ENCODE measurements around the gene WNT4.
A peak's percentile ranks its signal among the peaks of the same experiment; 100 is the strongest.

The WNT4 gene

GRCh38 chr1:22143065-22144033, at the start of gene WNT4:
WNT4 (minus strand) TSS chr1:22143097; CDS start chr1:22142922, 175 bp downstream.
- peak within 1 kb of the TSS; percentile 73 for H3K27ac ChIP-seq
- peak; percentile 59 for TF ChIP-seq CTCF (conservative IDR thresholded peaks at IDR 0.05)

GRCh38 chr1:22190731-22191130, 47.8 kb upstream of the WNT4 start:
- TF ChIP-seq CTCF (conservative IDR thresholded peaks at IDR 0.05): no peak
- H3K27ac ChIP-seq: no peak overlapping the region

GRCh38 chr1:22190251-22190650, 47.4 kb upstream of the WNT4 start:
- TF ChIP-seq CTCF (conservative IDR thresholded peaks at IDR 0.05): no peak
- no peak overlapping the region for H3K27ac ChIP-seq

- H3K27ac ChIP-seq: no peak overlapping the region
- no peak for TF ChIP-seq CTCF (conservative IDR thresholded peaks at IDR 0.05)
These were observed 46.7 kb upstream of the WNT4 start for GRCh38 chr1:22189619-22190018.

- no peak for TF ChIP-seq CTCF (conservative IDR thresholded peaks at IDR 0.05)
- H3K27ac ChIP-seq: no peak overlapping the region
These were observed 46.0 kb upstream of the WNT4 start for GRCh38 chr1:22188914-22189313.

- TF ChIP-seq CTCF (conservative IDR thresholded peaks at IDR 0.05): no peak
- H3K27ac ChIP-seq: no peak overlapping the region
These were observed 45.5 kb upstream of the WNT4 start for GRCh38 chr1:22188436-22188835.

- no peak for TF ChIP-seq CTCF (conservative IDR thresholded peaks at IDR 0.05)
- no peak overlapping the region for H3K27ac ChIP-seq
These were observed 43.4 kb upstream of the WNT4 start for GRCh38 chr1:22186311-22186710.

Data from VCaP (cell line).